Glutamatergic neuron (in vitro differentiated cells): ENCODE measurements around the gene ARHGAP10. TPM values are rescaled to one million over a fixed set of nuclear protein-coding genes. Genes with fewer than 3 reads are reported as not detected.
A peak's percentile ranks its signal among the peaks of the same experiment; 100 is the strongest.

Experiments used
- DNase-seq: peaks from one replicate; pipeline ENCODE4 v3.0.0; 2022
- H3K27ac Mint-ChIP-seq: one replicate; pipeline ENCODE4 v1.8.0; 2020; ENCODE audit warnings: mild to moderate bottlenecking, mixed read lengths, inconsistent platforms; ENCODE audit not compliant: unreplicated experiment
- H3K27me3 Mint-ChIP-seq: one replicate; pipeline ENCODE4 v1.8.0; 2020; ENCODE audit warnings: mild to moderate bottlenecking, moderate library complexity, mixed read lengths, inconsistent platforms; ENCODE audit not compliant: unreplicated experiment
- H3K36me3 Mint-ChIP-seq: one replicate; pipeline ENCODE4 v1.8.0; 2020; ENCODE audit warnings: mild to moderate bottlenecking, mixed read lengths, inconsistent platforms; ENCODE audit not compliant: unreplicated experiment
- H3K4me1 Mint-ChIP-seq: one replicate; pipeline ENCODE4 v1.8.0; 2020; ENCODE audit warnings: mild to moderate bottlenecking, low read depth, mixed read lengths, inconsistent platforms; ENCODE audit not compliant: unreplicated experiment
- H3K4me3 Mint-ChIP-seq: one replicate; pipeline ENCODE4 v1.8.0; 2020; ENCODE audit warnings: mild to moderate bottlenecking, mixed read lengths, inconsistent platforms; ENCODE audit not compliant: unreplicated experiment
- H3K9me3 Mint-ChIP-seq: one replicate; pipeline ENCODE4 v1.8.0; 2020; ENCODE audit warnings: mild to moderate bottlenecking, moderate library complexity, mixed read lengths, inconsistent platforms; ENCODE audit not compliant: unreplicated experiment
- total RNA-seq: library from RNA; stranded (reverse); fragmentation: NEBNext Ultra II Directional; extraction: Animal tissue kit (Norgen Biotek cat#: 25700); gene quantifications from one replicate; pipeline ENCODE4 v1.2.1, GENCODE V29; 2021; ENCODE audit not compliant: unreplicated experiment
- TF ChIP-seq, protein P1 (sequence below): fragments of 200-600 bp; sonication (generic); IDR thresholded peaks from one replicate; pipeline ENCODE4 v1.5.0; 2021; ENCODE audit not compliant: partially characterized antibody, unreplicated experiment

Gene ARHGAP10
- total RNA-seq, 1 donor from 2014 or later = 19.7 TPM

DNA sequence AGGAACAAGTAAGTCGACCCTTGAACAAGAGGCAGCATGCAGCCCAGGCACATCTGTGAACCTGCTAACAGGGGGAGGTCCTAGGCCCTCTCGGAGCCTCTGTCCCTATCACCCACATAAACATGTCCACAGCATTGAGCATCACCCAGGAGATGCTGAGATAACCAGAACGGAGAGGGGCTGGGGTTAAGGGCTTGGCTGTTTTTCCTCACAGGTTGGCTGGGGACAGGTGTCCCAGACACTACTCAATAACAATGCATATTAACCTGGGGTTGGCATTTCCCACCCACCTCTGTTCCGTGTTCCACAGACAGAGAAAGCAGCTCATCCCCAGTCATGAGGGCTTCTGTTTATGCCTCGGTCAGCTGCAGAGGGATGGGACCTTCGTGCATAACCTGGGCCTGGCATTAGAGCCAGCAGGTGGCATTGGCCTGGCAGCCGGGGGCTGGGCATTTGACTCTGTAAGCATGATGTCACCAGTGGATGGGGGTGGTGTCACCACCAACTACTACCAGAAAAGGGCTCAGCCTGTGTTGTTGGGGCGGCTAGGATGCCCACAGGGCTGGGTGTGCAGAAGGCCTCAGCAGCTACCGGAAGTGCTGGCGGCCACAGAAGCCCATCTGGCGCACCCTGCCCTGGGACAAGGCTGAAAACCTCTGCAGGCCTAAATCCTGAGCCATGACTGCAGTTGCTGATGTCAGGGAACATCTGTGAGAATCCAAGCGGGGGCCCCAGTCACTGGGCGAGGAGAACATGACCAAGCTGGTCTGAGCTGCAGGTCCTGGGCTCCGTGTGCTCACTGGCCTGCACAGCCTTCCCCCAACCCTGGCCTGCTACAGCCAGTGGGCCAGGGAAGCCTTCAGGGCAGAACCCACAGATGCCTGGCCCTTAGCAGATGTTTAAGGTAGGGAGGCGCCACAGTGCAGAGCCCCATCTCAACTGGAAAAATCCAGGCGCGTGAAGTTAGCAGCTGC, 358.9 kb downstream of the ARHGAP10 start:
- Mint-ChIP-seq H3K36me3 (peaks cover 3% of the 10 kb centered on the region), H3K27ac (no peak overlapping the region), H3K27me3 (no peaks in the 10 kb centered on the region), H3K4me1 (no peaks in the 10 kb centered on the region), H3K4me3 (no peak overlapping the region), H3K9me3 (no peaks in the 10 kb centered on the region)
- TF ChIP-seq, protein P1, sequence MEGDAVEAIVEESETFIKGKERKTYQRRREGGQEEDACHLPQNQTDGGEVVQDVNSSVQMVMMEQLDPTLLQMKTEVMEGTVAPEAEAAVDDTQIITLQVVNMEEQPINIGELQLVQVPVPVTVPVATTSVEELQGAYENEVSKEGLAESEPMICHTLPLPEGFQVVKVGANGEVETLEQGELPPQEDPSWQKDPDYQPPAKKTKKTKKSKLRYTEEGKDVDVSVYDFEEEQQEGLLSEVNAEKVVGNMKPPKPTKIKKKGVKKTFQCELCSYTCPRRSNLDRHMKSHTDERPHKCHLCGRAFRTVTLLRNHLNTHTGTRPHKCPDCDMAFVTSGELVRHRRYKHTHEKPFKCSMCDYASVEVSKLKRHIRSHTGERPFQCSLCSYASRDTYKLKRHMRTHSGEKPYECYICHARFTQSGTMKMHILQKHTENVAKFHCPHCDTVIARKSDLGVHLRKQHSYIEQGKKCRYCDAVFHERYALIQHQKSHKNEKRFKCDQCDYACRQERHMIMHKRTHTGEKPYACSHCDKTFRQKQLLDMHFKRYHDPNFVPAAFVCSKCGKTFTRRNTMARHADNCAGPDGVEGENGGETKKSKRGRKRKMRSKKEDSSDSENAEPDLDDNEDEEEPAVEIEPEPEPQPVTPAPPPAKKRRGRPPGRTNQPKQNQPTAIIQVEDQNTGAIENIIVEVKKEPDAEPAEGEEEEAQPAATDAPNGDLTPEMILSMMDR = no peak
- DNase-seq = no peak

DNA sequence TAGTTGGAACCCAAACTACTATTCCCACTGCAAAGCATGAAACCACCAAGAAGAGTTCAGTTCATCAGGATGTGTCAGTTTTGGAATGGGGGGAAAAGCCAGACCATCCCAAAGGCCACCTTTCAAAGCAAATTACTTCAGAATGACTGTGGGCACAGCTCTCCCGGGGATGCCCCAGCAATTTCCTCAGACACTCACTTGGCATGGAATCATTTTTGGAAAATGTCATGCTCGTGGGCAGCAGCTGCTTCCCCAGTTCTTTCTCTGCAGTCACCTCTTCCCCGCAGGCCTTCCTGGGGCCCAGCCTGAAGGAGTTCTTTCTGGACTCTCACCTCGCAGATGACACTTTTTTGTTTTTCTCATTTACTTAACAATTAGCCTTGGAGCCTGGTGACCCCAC, 360.0 kb downstream of the ARHGAP10 start:
- Mint-ChIP-seq H3K27ac (no peak overlapping the region), H3K36me3 (no peaks in the 10 kb centered on the region)
- TF ChIP-seq, protein P1 = no peak

DNA sequence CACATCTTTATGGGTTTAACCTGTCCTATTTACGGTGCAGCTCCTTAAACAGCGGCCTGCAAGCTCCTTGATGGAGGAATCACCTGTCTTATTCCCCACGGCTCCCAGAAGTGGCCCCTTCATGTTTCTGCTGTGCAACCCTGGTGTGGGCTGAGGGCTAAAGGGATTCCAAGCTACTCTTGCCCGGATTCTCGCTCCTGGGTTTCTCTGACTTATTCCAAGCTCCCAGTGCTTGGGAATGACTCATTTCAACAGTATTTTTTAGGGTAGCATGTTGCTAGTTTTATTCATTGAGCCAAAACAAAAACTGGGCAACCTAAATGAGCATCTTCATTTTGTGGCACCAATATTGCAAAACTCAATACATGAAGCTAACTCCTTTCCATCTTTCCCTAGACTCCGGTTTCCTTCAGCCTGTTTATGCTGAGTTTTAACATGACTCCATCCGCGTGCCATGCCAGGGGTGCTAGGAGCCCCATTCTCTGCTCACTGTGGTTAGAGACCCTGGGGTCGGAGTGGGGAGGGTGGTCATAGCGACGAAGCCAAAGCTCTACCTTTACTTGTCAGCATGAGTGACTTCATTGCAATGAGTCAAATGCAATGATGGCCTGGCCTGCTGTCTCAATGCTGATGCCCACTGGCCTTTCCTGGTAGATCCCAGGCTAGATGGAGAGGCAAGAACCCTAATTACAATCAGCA, 360.6 kb downstream of the ARHGAP10 start:
- Mint-ChIP-seq H3K27me3 (no peaks in the 10 kb centered on the region), H3K4me3 (no peak overlapping the region), H3K36me3 (no peaks in the 10 kb centered on the region), H3K4me1 (no peaks in the 10 kb centered on the region), H3K27ac (peak overlapping the region; percentile 40), H3K9me3 (no peaks in the 10 kb centered on the region)
- TF ChIP-seq, protein P1 = no peak
- DNase-seq = no peak

More for the DNA sequence above, 360.0 kb downstream of the ARHGAP10 start:
- H3K4me3 Mint-ChIP-seq = no peak overlapping the region
- no peaks in the 10 kb centered on the region for H3K9me3 Mint-ChIP-seq
- no peak for DNase-seq
- H3K4me1 Mint-ChIP-seq = no peaks in the 10 kb centered on the region
- no peaks in the 10 kb centered on the region for H3K27me3 Mint-ChIP-seq

DNA sequence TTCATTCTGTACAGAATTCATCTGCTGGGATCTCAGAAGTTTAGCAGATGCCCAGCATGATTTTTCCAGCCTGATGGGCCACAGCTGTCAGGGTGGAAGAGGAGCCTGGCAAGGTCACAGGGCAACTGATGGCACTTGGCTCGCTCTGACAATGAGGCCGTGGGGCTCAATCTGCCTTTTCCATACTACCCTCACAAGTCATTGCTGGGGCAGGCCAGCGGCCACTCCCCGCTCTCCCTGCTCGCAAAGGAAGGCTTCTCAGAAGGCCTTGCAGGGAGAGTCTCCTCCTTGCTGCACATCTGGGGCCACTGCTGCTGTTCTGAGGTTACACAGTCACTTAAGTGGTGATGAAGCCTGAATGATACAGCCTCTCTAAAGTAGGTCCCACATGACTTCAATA, 361.2 kb downstream of the ARHGAP10 start:
- Mint-ChIP-seq H3K27ac (no peak overlapping the region), H3K4me1 (no peaks in the 10 kb centered on the region), H3K4me3 (no peak overlapping the region), H3K9me3 (no peaks in the 10 kb centered on the region), H3K27me3 (no peaks in the 10 kb centered on the region), H3K36me3 (no peaks in the 10 kb centered on the region)
- TF ChIP-seq, protein P1 = no peak
- no peak for DNase-seq
